ENCODE results near the gene PHF5A. TPM values are rescaled to one million over a fixed set of nuclear protein-coding genes. Genes with fewer than 3 reads are reported as not detected.

PHF5A gene
- polyA plus RNA-seq, 1 of the 3 experiments (the other 2 are of a cell fraction): 39.6 TPM

- Histone ChIP-seq H3K79me2 (ENCODE audit: insufficient read depth) (peaks cover 15% of the 10 kb centered on the region; the same call in 1 of the 2 replicates), H3K4me1 (ENCODE audit: control insufficient read depth in 1 of 2, insufficient read depth in 2 of 2, low read depth in 1 of 2, low read length in 1 of 2) (peaks cover 0 to 19% of the 10 kb centered on the region in 2 experiments; a peak in 1 of 4 replicates), H2AFZ (ENCODE audit: low read depth) (no peak overlapping the region), H3K36me3 (replicated peaks in 1 of 2; ENCODE audit: control insufficient read depth in 1 of 2, insufficient read depth in 2 of 2, low read length in 1 of 2) (no peaks in the 10 kb centered on the region), H4K20me1 (ENCODE audit: insufficient read depth) (no peaks in the 10 kb centered on the region), H3K9me3 (no peaks in the 10 kb centered on the region), H3K4me3 (ENCODE audit: low read depth in 2 of 2, low read length in 1 of 2) (no peak overlapping the region), H3K9ac (no peak overlapping the region), H3K9me2 (no peaks in the 10 kb centered on the region), H3K27me3 (ENCODE audit: insufficient read depth) (no peaks in the 10 kb centered on the region), H3F3A (replicated peaks; ENCODE audit: insufficient read depth) (no peaks in the 10 kb centered on the region), H3K27ac (ENCODE audit: low read depth in 2 of 2, low read length in 1 of 2) (no peak overlapping the region; a peak in 1 of 4 replicates), H3K4me2 (no peak overlapping the region)
- ChIA-PET POLR2A (interaction anchor here (0.5 to 0.8 kb wide), 2 partner anchors 18 to 36 kb away, joined by 3 read pairs; partner anchors contain the start of gene TEF), CTCF (no interaction called here)
- TF ChIP-seq FOSL2 (IDR thresholded peaks at IDR 0.05; ENCODE audit: borderline replicate concordance, low read depth) (no peak), YY1 (IDR thresholded peaks at IDR 0.05; ENCODE audit: low read depth) (no peak), FOXM1 (IDR thresholded peaks at IDR 0.05; ENCODE audit: low read depth) (no peak), JUND (IDR thresholded peaks at IDR 0.05) (no peak), ELF1 (IDR thresholded peaks at IDR 0.05) (no peak), REST (IDR thresholded peaks at IDR 0.05; ENCODE audit: low read depth, low read length) (no peak), PBX3 (IDR thresholded peaks at IDR 0.05) (no peak), NFIC (IDR thresholded peaks at IDR 0.05; ENCODE audit: borderline replicate concordance) (no peak), RAD21 (IDR thresholded peaks at IDR 0.05; ENCODE audit: low read length) (no peak), RFX5 (IDR thresholded peaks at IDR 0.05; ENCODE audit: low read length) (no peak), EP300 (IDR thresholded peaks at IDR 0.05; ENCODE audit: borderline replicate concordance in 1 of 2, low read depth in 1 of 2, low read length in 1 of 2) (no peak)
- TF ChIP-seq, protein P1, sequence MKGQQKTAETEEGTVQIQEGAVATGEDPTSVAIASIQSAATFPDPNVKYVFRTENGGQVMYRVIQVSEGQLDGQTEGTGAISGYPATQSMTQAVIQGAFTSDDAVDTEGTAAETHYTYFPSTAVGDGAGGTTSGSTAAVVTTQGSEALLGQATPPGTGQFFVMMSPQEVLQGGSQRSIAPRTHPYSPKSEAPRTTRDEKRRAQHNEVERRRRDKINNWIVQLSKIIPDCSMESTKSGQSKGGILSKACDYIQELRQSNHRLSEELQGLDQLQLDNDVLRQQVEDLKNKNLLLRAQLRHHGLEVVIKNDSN (IDR thresholded peaks at IDR 0.05; ENCODE audit: borderline replicate concordance, low read depth): no peak
- TF ChIP-seq, protein P2, sequence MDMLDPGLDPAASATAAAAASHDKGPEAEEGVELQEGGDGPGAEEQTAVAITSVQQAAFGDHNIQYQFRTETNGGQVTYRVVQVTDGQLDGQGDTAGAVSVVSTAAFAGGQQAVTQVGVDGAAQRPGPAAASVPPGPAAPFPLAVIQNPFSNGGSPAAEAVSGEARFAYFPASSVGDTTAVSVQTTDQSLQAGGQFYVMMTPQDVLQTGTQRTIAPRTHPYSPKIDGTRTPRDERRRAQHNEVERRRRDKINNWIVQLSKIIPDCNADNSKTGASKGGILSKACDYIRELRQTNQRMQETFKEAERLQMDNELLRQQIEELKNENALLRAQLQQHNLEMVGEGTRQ (IDR thresholded peaks at IDR 0.05; ENCODE audit: borderline replicate concordance, low read depth, low read length): no peak
- no peak for DNase-seq
- WGBS (ENCODE audit: low lambda C conversion rate): 90% methylated on average over 4 of the region's 13 CpGs
Measured at GRCh38 chr22:41417622-41418390, 50.7 kb downstream of the PHF5A start.
